Neural crest cell (in vitro differentiated cells): ENCODE data around the gene CEACAM16. TPM values are rescaled to one million over a fixed set of nuclear protein-coding genes. Genes with fewer than 3 reads are reported as not detected.
"Not testable (repeated sequence)": the region's sequence is repeated elsewhere in the genome, so short reads cannot be mapped to it uniquely, and the experiment has no call there.

Experiments used
- DNase-seq: peaks from one replicate; pipeline ENCODE4 v3.0.0; 2021; ENCODE audit warnings: low read depth, mixed read lengths, low spot score
- H3K27ac Mint-ChIP-seq: one replicate; pipeline ENCODE4 v1.8.0; 2021; ENCODE audit warnings: mild to moderate bottlenecking, mixed read lengths; ENCODE audit not compliant: unreplicated experiment
- H3K27me3 Mint-ChIP-seq: 2 replicates; pipeline ENCODE4 v1.8.0; 2021; ENCODE audit warnings: low read depth, mild to moderate bottlenecking, mixed read lengths
- H3K36me3 Mint-ChIP-seq: 2 replicates; pipeline ENCODE4 v1.8.0; 2021; ENCODE audit warnings: low read depth, mild to moderate bottlenecking, mixed read lengths
- H3K4me1 Mint-ChIP-seq: 2 replicates; pipeline ENCODE4 v1.8.0; 2021; ENCODE audit warnings: mixed read lengths
- H3K4me3 Mint-ChIP-seq: one replicate; pipeline ENCODE4 v1.8.0; 2021; ENCODE audit warnings: mild to moderate bottlenecking, mixed read lengths
- H3K9me3 Mint-ChIP-seq: 2 replicates; pipeline ENCODE4 v1.8.0; 2021; ENCODE audit warnings: mixed read lengths
- CTCF ChIP-seq: fragments of 200-600 bp; sonication (generic); conservative IDR thresholded peaks from 2 replicates; pipeline ENCODE4 v1.5.0; 2021; ENCODE audit warnings: antibody characterized with exemption, mild to moderate bottlenecking
- total RNA-seq: library from RNA; stranded (reverse); gene quantifications from 2 replicates; pipeline ENCODE4 v1.2.1, GENCODE V29; 2021

The CEACAM16 gene
- total RNA-seq, 1 donor from 2014 or later = not detected

- no peak for TF ChIP-seq CTCF
- H3K4me1 Mint-ChIP-seq = no peaks in the 10 kb centered on the region
- H3K9me3 Mint-ChIP-seq = no peaks in the 10 kb centered on the region
- no peak overlapping the region for H3K4me3 Mint-ChIP-seq
- DNase-seq = no peak
- peak overlapping the region; percentile 27 for H3K27ac Mint-ChIP-seq
- H3K27me3 Mint-ChIP-seq = no peaks in the 10 kb centered on the region
- peaks cover 9% of the 10 kb centered on the region for H3K36me3 Mint-ChIP-seq
Observed at GRCh38 chr19:44662691-44663385, 36.1 kb upstream of the CEACAM16 start.

DNA sequence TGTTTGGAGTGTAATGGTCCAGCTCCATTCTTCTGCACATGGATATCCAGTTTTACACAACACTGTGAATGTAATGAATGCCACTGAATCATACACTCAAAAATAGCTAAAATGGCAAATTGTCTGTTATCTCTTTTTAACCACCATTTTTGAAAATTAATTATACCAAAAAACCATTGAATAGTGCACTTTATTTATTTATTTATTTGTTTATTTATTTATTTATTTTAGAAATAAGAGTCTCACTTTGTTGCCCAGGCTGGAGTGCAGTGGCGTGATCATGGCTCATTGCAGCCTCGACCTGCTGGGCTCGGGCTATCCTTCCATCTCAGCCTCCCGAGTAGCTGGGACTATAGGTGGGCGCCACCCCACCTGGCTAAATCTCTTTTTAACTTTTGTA is 35.0 kb upstream of the CEACAM16 start:
- H3K36me3 Mint-ChIP-seq = peaks cover 3% of the 10 kb centered on the region
- no peaks in the 10 kb centered on the region for H3K9me3 Mint-ChIP-seq
- no peak for TF ChIP-seq CTCF

DNA sequence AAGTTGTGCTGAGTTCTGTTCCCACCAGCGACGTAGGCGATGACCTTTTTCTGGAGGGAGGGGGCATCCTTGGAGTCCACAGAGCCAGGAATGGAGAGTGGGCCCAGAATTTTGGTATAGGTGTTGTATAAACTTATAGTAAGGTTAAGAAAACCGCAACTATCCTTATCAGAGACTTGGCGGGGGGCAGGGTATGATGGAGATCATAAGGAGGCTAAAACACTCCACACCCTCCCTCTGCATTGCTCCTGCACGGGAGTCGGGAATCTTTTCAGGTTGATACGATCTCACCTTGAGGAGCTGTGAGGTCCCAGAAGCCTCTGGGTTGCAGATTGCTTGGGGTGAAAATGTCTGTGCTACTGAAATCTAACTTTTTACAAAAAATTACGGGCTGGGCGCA is 34.0 kb upstream of the CEACAM16 start:
- Mint-ChIP-seq H3K27me3 (no peaks in the 10 kb centered on the region), H3K36me3 (peaks cover 3% of the 10 kb centered on the region), H3K9me3 (no peaks in the 10 kb centered on the region), H3K4me1 (no peaks in the 10 kb centered on the region), H3K27ac (no peak overlapping the region), H3K4me3 (no peak overlapping the region)
- no peak for TF ChIP-seq CTCF
- no peak for DNase-seq

More for the DNA sequence above, 35.0 kb upstream of the CEACAM16 start:
- H3K27ac Mint-ChIP-seq = no peak overlapping the region
- H3K4me1 Mint-ChIP-seq = no peaks in the 10 kb centered on the region
- no peak overlapping the region for H3K4me3 Mint-ChIP-seq
- no peak for DNase-seq
- no peaks in the 10 kb centered on the region for H3K27me3 Mint-ChIP-seq

GRCh38 chr19:44666852-44667556 is 31.9 kb upstream of the CEACAM16 start:
- peaks cover 3% of the 10 kb centered on the region for H3K36me3 Mint-ChIP-seq
- no peak for DNase-seq
- no peaks in the 10 kb centered on the region for H3K4me1 Mint-ChIP-seq
- TF ChIP-seq CTCF = no peak
- H3K27me3 Mint-ChIP-seq = no peaks in the 10 kb centered on the region
- no peak overlapping the region for H3K4me3 Mint-ChIP-seq
- no peak overlapping the region for H3K27ac Mint-ChIP-seq
- no peaks in the 10 kb centered on the region for H3K9me3 Mint-ChIP-seq

DNA sequence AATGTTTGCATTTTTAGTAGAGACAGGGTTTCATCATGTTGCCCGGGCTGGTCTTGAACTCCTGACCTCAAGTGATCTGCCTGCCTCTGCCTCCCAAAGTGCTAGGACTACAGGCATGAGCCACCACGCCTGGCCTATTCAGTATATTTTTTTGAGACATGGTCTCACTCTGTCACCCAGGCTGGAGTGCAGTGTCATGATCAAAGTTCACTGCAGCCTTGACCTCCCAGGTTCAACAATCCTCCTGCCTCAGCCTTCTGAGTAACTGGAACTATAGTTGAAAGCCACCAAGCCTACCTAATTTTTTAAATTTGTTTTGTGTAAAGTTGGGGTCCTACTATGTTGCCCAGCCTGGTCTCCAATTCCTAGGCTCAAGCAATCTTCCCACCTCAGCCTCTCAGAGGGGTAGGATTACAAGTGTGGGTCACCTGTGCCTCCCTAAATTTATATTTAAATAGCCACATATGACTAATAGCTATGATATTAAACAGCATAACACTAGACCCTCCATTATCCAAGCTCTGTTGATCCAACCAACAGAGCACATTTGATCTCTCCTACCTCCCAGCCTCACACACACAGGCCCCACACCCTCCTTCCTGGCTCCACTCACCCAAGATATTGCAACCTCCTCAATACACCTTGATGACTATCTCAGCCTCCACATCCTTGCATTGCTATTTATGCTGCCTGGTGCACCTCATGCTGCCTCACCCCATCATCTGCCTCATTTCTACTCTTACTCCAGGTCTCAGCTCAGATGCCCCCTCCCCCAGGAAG is 29.8 kb upstream of the CEACAM16 start:
- Mint-ChIP-seq H3K4me3 (no peak overlapping the region), H3K36me3 (no peaks in the 10 kb centered on the region), H3K4me1 (no peaks in the 10 kb centered on the region), H3K27ac (no peak overlapping the region), H3K9me3 (no peaks in the 10 kb centered on the region), H3K27me3 (no peaks in the 10 kb centered on the region)
- DNase-seq = no peak
- no peak for TF ChIP-seq CTCF

DNA sequence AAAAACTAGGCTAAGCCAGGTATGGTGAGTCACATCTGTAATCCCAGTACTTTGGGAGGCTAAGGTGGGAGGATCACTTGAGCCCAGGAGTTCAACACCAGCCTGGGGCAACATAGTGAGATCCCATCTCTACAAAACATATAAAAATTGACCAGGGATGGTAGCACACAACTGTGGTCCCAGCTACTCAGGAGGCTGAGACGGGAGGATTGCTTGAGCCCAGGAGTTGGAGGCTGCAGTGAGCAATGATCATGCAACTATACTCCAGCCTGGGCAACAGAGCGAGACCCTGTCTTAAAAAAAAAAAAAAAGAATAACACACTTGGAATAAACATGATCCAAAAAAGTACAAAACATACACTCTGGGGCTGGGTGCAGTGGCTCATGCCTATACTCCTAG is 28.9 kb upstream of the CEACAM16 start:
- not testable (repeated sequence) for H3K27ac Mint-ChIP-seq, DNase-seq, H3K9me3 Mint-ChIP-seq, H3K4me3 Mint-ChIP-seq, H3K36me3 Mint-ChIP-seq, H3K27me3 Mint-ChIP-seq, H3K4me1 Mint-ChIP-seq
